Measurements from ENCODE around the gene MAPK11. TPM values are rescaled to one million over a fixed set of nuclear protein-coding genes. Genes with fewer than 3 reads are reported as not detected.

MAPK11 gene
- total and polyA plus RNA-seq, 9 of the 15 experiments (the other 6 are each of a cell fraction or from before 2014, with no cell fraction given) = 0.06 to 14.6 (median 5.3) TPM

GRCh38 chr22:50301581-50301991 is 31.4 kb upstream of the MAPK11 start:
- CTCF ChIA-PET (ENCODE audit: low intra/inter-chr PET ratio) = no interaction called here
- BruUV-seq (replicated peaks) = no TSS peak
- no peak overlapping the region for H3K27ac ChIP-seq (ENCODE audit: extremely low read depth, low read depth, low read length)
- no peak overlapping the region for H3K4me2 ChIP-seq (ENCODE audit: insufficient read depth, low read length)
- POLR2A ChIA-PET = no interaction called here
- H2AFZ ChIP-seq (ENCODE audit: low read depth, low read length) = no peak overlapping the region
- intact Hi-C loops (cut with micrococcal nuclease) = no loop called here
- ATAC-seq = no peak
- in situ Hi-C loops (cut with MboI) = no loop called here
- no peaks in the 10 kb centered on the region for H3K27me3 ChIP-seq (ENCODE audit: control insufficient read depth in 2 of 2, insufficient read depth in 2 of 2, low read length in 2 of 2)
- no peak for FAIRE-seq
- 88% methylated on average over 6 of the region's 17 CpGs for WGBS (ENCODE audit: insufficient coverage, low coverage, missing lambda C conversion rate)
- no peaks in the 10 kb centered on the region for H3K9me3 ChIP-seq (replicated peaks; ENCODE audit: control insufficient read depth, insufficient read depth, low read depth, low read length)
- H3K79me2 ChIP-seq (ENCODE audit: control insufficient read depth, insufficient read depth, low read length) = peaks cover 63% of the 10 kb centered on the region
- no peak overlapping the region for H3K9ac ChIP-seq (ENCODE audit: insufficient read depth in 1 of 2, low read depth in 2 of 2, low read length in 2 of 2)
- no peaks in the 10 kb centered on the region for H4K20me1 ChIP-seq (replicated peaks; ENCODE audit: control insufficient read depth, insufficient read depth, low read length)
- TF ChIP-seq HNRNPL (IDR thresholded peaks at IDR 0.05; ENCODE audit: low read depth, low read length) (no peak), POLR2G (IDR thresholded peaks at IDR 0.05; ENCODE audit: low read depth, low read length) (0 out of 2 replicates have a peak, but pooled peaks have one; percentile 22), KAT2B (IDR thresholded peaks at IDR 0.05; ENCODE audit: low read depth, low read length) (no peak), MBD1 (CRISPR knock-in tag; IDR thresholded peaks at IDR 0.05) (no peak)
- H3K4me1 ChIP-seq (replicated peaks in 1 of 2; ENCODE audit: control insufficient read depth in 2 of 2, insufficient read depth in 2 of 2, low read length in 2 of 2) = peaks cover 26 to 88% of the 10 kb centered on the region in 2 experiments
- H3K9me1 ChIP-seq (ENCODE audit: control insufficient read depth, insufficient read depth, low read length) = no peaks in the 10 kb centered on the region
- no peaks in the 10 kb centered on the region for H3K36me3 ChIP-seq (ENCODE audit: control insufficient read depth, insufficient read depth, low read length)
- DNase-seq (ENCODE audit: extremely low read depth in 1 of 4, low spot score in 3 of 4) = no peak
- H3K4me3 ChIP-seq = no peak overlapping the region

Data from K562 (cell line).